HG02642 (cell line): ENCODE results near the gene IGF2BP3.
"Not testable (repeated sequence)": the region's sequence is repeated elsewhere in the genome, so short reads cannot be mapped to it uniquely, and the experiment has no call there.

ENCODE experiments used
- ATAC-seq: cut with Tn5 transposase; IDR thresholded peaks from one replicate; pipeline ENCODE4 v1.9.1; 2021; ENCODE audit warnings: mild to moderate bottlenecking; ENCODE audit not compliant: unreplicated experiment, poor library complexity

The IGF2BP3 gene

GRCh38 chr7:23434147-23434917 is 36.0 kb downstream of the IGF2BP3 start:
- ATAC-seq: no peak

- no peak for ATAC-seq
Observed at GRCh38 chr7:23431702-23432199, 38.5 kb downstream of the IGF2BP3 start.

- ATAC-seq: no peak
Observed at GRCh38 chr7:23430893-23431259, 39.4 kb downstream of the IGF2BP3 start.

GRCh38 chr7:23426876-23427275 is 43.4 kb downstream of the IGF2BP3 start:
- no peak for ATAC-seq

GRCh38 chr7:23422909-23423308 is 47.4 kb downstream of the IGF2BP3 start:
- no peak for ATAC-seq

GRCh38 chr7:23422384-23422783 is 47.9 kb downstream of the IGF2BP3 start:
- no peak for ATAC-seq

- ATAC-seq: no peak
Observed at GRCh38 chr7:23419845-23420244, 50.4 kb downstream of the IGF2BP3 start.

GRCh38 chr7:23419160-23419559 is 51.1 kb downstream of the IGF2BP3 start:
- no peak for ATAC-seq

- ATAC-seq: no peak
Observed at GRCh38 chr7:23418046-23418445, 52.2 kb downstream of the IGF2BP3 start.

GRCh38 chr7:23415198-23415597 is 55.1 kb downstream of the IGF2BP3 start:
- ATAC-seq: no peak

- ATAC-seq: peak; percentile 91
Observed at GRCh38 chr7:23410446-23411183, 59.7 kb downstream of the IGF2BP3 start.

GRCh38 chr7:23406564-23406963 is 63.7 kb downstream of the IGF2BP3 start:
- ATAC-seq: not testable (repeated sequence)

GRCh38 chr7:23405240-23405618 is 65.1 kb downstream of the IGF2BP3 start:
- no peak for ATAC-seq

- no peak for ATAC-seq
Observed at GRCh38 chr7:23404546-23405239, 65.6 kb downstream of the IGF2BP3 start.

- ATAC-seq: no peak
Observed at GRCh38 chr7:23403970-23404369, 66.3 kb downstream of the IGF2BP3 start.

- ATAC-seq: not testable (repeated sequence)
Observed at GRCh38 chr7:23398090-23398489, 72.2 kb downstream of the IGF2BP3 start.

- ATAC-seq: no peak
Observed at GRCh38 chr7:23397241-23397640, 73.0 kb downstream of the IGF2BP3 start.

GRCh38 chr7:23396222-23397015 is 73.9 kb downstream of the IGF2BP3 start:
- no peak for ATAC-seq

- no peak for ATAC-seq
Observed at GRCh38 chr7:23394488-23395171, 75.7 kb downstream of the IGF2BP3 start.

GRCh38 chr7:23393636-23394035 is 76.7 kb downstream of the IGF2BP3 start:
- ATAC-seq: no peak
